Caco-2 (cell line): Measurements from ENCODE around the gene L3MBTL4. TPM values are rescaled to one million over a fixed set of nuclear protein-coding genes. Genes with fewer than 3 reads are reported as not detected.

Source experiments
- BruUV-seq: library from RNA; stranded (reverse); fragments of 400-500 nt; replicated peaks from 2 replicates; lab custom pipeline; 2021; lab: Mats Ljungman, UMichigan
- CTCF ChIA-PET: fragments of 300-600 bp; sonication (Branson Sonifier 250); formaldehyde crosslinking; loops from one replicate; lab custom pipeline; 2022; ENCODE audit warnings: antibody characterized with exemption; lab: Charles Lee
- POLR2A ChIA-PET: fragments of 300-600 bp; sonication (Branson Sonifier 250); formaldehyde crosslinking; loops from one replicate; lab custom pipeline; 2022; ENCODE audit warnings: antibody characterized with exemption; lab: Charles Lee
- DNase-seq, 2 experiments: peaks; one replicate each; pipeline versions ENCODE4 v3.0.0 to v3.0.0-alpha.2; 2020 to 2022
- H3K27me3 ChIP-seq: replicated peaks from 2 replicates; pipeline ENCODE4 v1.6.0; 2011; ENCODE audit warnings: low read length; ENCODE audit not compliant: control insufficient read depth, insufficient read depth
- H3K36me3 ChIP-seq: 2 replicates; pipeline ENCODE4 v1.5.1; 2011; ENCODE audit warnings: low read length; ENCODE audit not compliant: control insufficient read depth, insufficient read depth
- H3K4me1 ChIP-seq: fragments of 250-450 bp; sonication (Bioruptor Pico); 2 replicates; pipeline ENCODE4 v1.5.1; 2020; ENCODE audit warnings: mild to moderate bottlenecking
- H3K4me3 ChIP-seq: 2 replicates; pipeline ENCODE4 v1.5.1; 2011; ENCODE audit warnings: low read depth, mild to moderate bottlenecking, control low read depth, low read length
- H3K9me3 ChIP-seq: fragments of 250-450 bp; sonication (Bioruptor Pico); 2 replicates; pipeline ENCODE4 v1.5.1; 2020; ENCODE audit warnings: mild to moderate bottlenecking, moderate library complexity
- H3K27ac Mint-ChIP-seq: one replicate; pipeline ENCODE4 v1.8.0; 2022; ENCODE audit warnings: mixed read lengths; ENCODE audit not compliant: unreplicated experiment
- H3K27me3 Mint-ChIP-seq: one replicate; pipeline ENCODE4 v1.8.0; 2022; ENCODE audit warnings: mixed read lengths; ENCODE audit not compliant: insufficient read depth, unreplicated experiment
- H3K36me3 Mint-ChIP-seq: one replicate; pipeline ENCODE4 v1.8.0; 2022; ENCODE audit warnings: mild to moderate bottlenecking, mixed read lengths; ENCODE audit not compliant: insufficient read depth, unreplicated experiment
- H3K4me1 Mint-ChIP-seq: one replicate; pipeline ENCODE4 v1.8.0; 2022; ENCODE audit warnings: low read depth, mixed read lengths; ENCODE audit not compliant: unreplicated experiment
- H3K4me3 Mint-ChIP-seq: one replicate; pipeline ENCODE4 v1.8.0; 2022; ENCODE audit warnings: mild to moderate bottlenecking, moderate library complexity, mixed read lengths; ENCODE audit not compliant: unreplicated experiment
- H3K9me3 Mint-ChIP-seq: one replicate; pipeline ENCODE4 v1.8.0; 2022; ENCODE audit warnings: mixed read lengths; ENCODE audit not compliant: unreplicated experiment
- CTCF ChIP-seq, 2 experiments: fragments of 200-600 bp in 1 of 2; IDR thresholded peaks; 1 replicate in 1 of 2; 2 replicates in 1 of 2; pipeline versions ENCODE4 v1.5.1 to v1.8.0; 2011 to 2022; ENCODE audit warnings: antibody characterized with exemption in 1 of 2, control low read depth in 1 of 2, inconsistent platforms in 1 of 2, low read depth in 1 of 2, low read length in 1 of 2, mild to moderate bottlenecking in 1 of 2, moderate library complexity in 1 of 2; ENCODE audit not compliant: insufficient read depth in 1 of 2, severe bottlenecking in 1 of 2, unreplicated experiment in 1 of 2
- intact Hi-C: fragments of 100-400 bp; cut with micrococcal nuclease; formaldehyde crosslinking; loops from one replicate; pipeline ENCODE4 v1.10.0; 2022; ENCODE audit not compliant: unreplicated experiment
- total RNA-seq: library from RNA; stranded (reverse); gene quantifications from 2 replicates; pipeline ENCODE4 v1.2.3, GENCODE V29; 2022

Gene L3MBTL4
- total RNA-seq, 1 experiment from 2014 or later = 0.23 TPM

- Mint-ChIP-seq H3K4me3 (no peak overlapping the region), H3K9me3 (no peaks in the 10 kb centered on the region), H3K27ac (no peak overlapping the region), H3K36me3 (no peaks in the 10 kb centered on the region), H3K27me3 (peaks cover 13% of the 10 kb centered on the region), H3K4me1 (no peaks in the 10 kb centered on the region)
- BruUV-seq = no TSS peak
- H3K27me3 ChIP-seq = no peaks in the 10 kb centered on the region
- no peak for TF ChIP-seq CTCF (IDR thresholded peaks at IDR 0.05; ENCODE audit: insufficient read depth in 1 of 2, low read depth in 1 of 2, low read length in 1 of 2, severe bottlenecking in 1 of 2, unreplicated experiment in 1 of 2)
- H3K4me3 ChIP-seq = no peak overlapping the region
- CTCF ChIA-PET = interaction anchor here (0.6 kb wide), 1 partner anchor 214 kb away, joined by 3 read pairs; no protein-coding TSS in a partner anchor
- POLR2A ChIA-PET = no interaction called here
- H3K9me3 ChIP-seq = no peaks in the 10 kb centered on the region
- DNase-seq = no peak
- intact Hi-C loops = no loop called here
- H3K36me3 ChIP-seq = no peaks in the 10 kb centered on the region
- H3K4me1 ChIP-seq = no peaks in the 10 kb centered on the region
Measured at GRCh38 chr18:6311456-6312215, 103.1 kb downstream of the L3MBTL4 start.

GRCh38 chr18:6310714-6311113 lies 104.0 kb downstream of the L3MBTL4 start:
- H3K27ac Mint-ChIP-seq = no peak overlapping the region
- no peaks in the 10 kb centered on the region for H3K36me3 Mint-ChIP-seq
- Histone ChIP-seq H3K36me3 (no peaks in the 10 kb centered on the region), H3K4me3 (no peak overlapping the region), H3K4me1 (no peaks in the 10 kb centered on the region), H3K27me3 (no peaks in the 10 kb centered on the region), H3K9me3 (no peaks in the 10 kb centered on the region)
- peaks cover 13% of the 10 kb centered on the region for H3K27me3 Mint-ChIP-seq
- no peaks in the 10 kb centered on the region for H3K9me3 Mint-ChIP-seq
- no peak for TF ChIP-seq CTCF (IDR thresholded peaks at IDR 0.05; ENCODE audit: insufficient read depth in 1 of 2, low read depth in 1 of 2, low read length in 1 of 2, severe bottlenecking in 1 of 2, unreplicated experiment in 1 of 2)
- ChIA-PET CTCF (interaction anchor here (0.6 kb wide), 1 partner anchor 213 kb away, joined by 3 read pairs; no protein-coding TSS in a partner anchor), POLR2A (no interaction called here)
- no peak overlapping the region for H3K4me3 Mint-ChIP-seq
- no peaks in the 10 kb centered on the region for H3K4me1 Mint-ChIP-seq
- DNase-seq = no peak
- intact Hi-C loops = no loop called here
- BruUV-seq = no TSS peak

GRCh38 chr18:6297875-6298274 lies 116.8 kb downstream of the L3MBTL4 start:
- Histone ChIP-seq H3K9me3 (no peaks in the 10 kb centered on the region), H3K4me3 (no peak overlapping the region), H3K4me1 (no peaks in the 10 kb centered on the region), H3K27me3 (no peaks in the 10 kb centered on the region; the same call in 1 of the 2 replicates), H3K36me3 (no peaks in the 10 kb centered on the region)
- POLR2A ChIA-PET = no interaction called here
- no peak for TF ChIP-seq CTCF (IDR thresholded peaks at IDR 0.05; ENCODE audit: insufficient read depth in 1 of 2, low read depth in 1 of 2, low read length in 1 of 2, severe bottlenecking in 1 of 2, unreplicated experiment in 1 of 2)
- peaks cover 14% of the 10 kb centered on the region for H3K27me3 Mint-ChIP-seq
- no peaks in the 10 kb centered on the region for H3K9me3 Mint-ChIP-seq
- no peak for DNase-seq
- no peak overlapping the region for H3K27ac Mint-ChIP-seq
- H3K36me3 Mint-ChIP-seq = no peaks in the 10 kb centered on the region
- intact Hi-C loops = no loop called here
- BruUV-seq = no TSS peak
- no peak overlapping the region for H3K4me3 Mint-ChIP-seq
- no peaks in the 10 kb centered on the region for H3K4me1 Mint-ChIP-seq
- CTCF ChIA-PET = no interaction called here
